CD4-positive, alpha-beta T cell treated with Interleukin-17A for 4 hours (primary cell): ENCODE measurements around the gene ANAPC5.
"Not testable (repeated sequence)": the region's sequence is repeated elsewhere in the genome, so short reads cannot be mapped to it uniquely, and the experiment has no call there.

Experiments
- DNase-seq: peaks from one replicate; pipeline ENCODE4 v3.0.0-alpha.2; 2020; ENCODE audit warnings: mixed read lengths

ANAPC5 gene

DNA sequence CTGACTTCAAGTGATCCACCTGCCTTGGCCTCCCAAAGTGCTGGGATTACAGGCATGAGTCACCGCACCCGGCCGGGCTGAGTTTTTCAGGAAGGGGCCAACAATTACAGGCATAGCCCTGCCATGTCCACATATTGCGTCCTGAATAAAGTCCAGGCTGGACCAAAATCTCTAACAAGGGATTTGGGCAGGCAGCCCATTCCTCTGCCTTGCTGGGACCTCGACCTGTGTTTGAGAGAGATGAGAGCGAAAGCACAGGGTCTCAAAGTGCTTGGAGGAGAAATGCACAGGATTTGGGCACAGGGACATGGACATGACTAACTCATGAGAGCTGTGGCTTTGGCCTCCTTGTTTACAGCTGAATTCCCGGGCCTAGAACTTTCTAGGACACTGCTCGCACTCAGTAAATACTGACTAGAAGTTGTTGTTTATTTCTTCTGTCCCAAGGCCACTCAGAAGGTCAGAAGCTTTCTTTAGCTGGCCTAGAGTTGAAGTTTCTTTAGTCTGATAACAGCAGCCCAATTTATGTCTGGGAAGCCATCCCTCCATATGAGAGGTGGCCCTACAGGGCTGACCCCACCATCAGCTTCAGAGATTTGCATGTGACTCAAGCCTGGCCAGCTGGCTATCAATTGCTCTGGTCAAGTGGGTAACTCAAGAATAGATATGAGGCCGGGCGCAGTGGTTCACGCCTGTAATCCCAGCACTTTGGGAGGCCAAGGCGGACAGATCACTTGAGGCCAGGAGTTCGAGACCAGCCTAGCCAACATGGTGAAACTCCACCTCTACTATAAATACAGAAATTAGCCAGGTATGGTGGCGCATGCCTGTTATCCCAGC is 67.4 kb downstream of the ANAPC5 start:
- DNase-seq, result no peak

DNA sequence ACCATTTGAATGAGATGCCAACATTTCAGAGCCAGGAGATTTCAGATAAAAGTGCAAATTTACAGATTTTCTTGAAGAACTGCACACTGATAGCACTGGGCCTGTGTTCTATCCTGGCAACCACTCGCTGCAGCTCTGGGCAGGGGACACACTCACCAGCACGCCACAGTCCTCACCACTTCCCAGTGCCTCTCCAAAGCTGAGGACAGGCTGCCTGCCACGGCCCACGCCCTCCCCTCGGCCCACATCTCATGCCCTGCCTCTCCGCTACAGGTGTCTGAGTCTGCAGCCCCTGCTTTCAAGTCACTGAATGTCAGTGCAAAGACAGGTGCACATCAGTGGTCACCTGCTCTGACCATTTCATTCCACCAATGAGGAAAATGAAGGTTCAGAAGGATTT is 68.4 kb downstream of the ANAPC5 start:
- DNase-seq, result no peak

DNA sequence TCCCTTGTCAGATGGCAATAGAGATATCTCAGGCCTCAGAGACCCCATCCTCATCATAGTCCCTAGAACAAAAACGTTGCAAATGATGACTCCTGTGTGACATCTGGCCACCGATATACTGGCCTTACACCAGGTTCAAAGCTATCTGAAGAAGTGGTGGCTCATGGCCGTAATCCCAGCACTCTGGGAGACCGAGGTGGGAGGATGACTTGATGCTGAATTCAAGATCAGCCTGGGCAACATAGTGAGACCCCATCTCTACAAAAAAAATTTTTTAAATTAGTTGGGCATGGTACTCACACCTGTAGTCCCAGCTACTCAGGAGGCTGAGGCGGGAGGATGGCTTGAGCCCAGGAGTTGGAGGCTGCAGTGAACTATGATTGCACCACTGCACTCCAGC is 68.8 kb downstream of the ANAPC5 start:
- DNase-seq, result no peak

DNA sequence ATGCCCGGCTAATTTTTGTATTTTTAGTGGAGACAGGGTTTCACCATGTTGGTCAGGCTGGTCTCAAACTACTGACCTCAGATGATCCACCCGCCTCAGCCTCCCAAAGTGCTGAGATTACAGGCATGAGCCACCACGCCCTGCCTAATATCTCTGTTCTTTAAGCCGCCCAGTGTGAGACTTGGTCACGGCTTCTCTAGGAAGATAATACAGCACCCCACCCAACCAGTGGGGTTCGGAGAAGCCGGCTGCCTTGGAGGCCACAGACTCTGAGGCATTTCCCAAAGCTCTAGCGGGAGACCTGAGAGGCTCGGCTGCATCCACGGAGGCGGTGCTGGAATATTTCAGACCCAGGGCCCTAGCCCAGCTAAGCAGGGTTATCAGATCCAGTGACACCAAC is 69.3 kb downstream of the ANAPC5 start:
- not testable (repeated sequence) for DNase-seq

DNA sequence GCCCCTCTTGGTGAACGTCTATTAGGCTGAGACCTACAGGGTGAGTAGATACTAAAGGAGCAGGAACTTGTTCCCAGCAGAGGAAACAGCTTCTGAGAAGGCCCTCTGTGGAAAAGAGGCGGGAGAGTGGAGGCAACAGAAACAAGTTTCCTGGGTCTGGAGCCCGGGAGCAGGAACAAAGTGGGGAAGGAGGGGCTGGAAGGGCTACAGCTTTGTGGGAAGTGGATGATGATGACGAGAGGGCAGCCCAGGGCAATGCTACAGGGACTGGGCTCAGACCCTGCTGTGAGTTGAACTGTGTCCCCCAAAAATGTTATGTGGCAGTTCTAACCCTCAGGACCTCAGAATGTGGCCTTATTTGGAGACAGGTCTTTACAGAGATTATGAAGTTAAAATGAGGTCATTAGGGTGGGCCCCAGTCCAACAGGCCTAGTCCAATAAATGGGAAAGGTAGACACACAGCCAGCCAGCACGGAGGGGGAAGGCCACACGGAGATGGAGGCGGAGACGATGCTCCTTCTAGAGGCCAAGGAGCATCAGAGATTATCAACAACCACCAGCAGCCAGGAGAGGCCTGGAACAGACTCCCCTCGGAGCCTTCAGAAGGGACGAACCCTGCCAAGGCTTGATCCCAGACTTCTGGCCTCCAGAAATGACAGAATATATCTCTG is 70.0 kb downstream of the ANAPC5 start:
- no peak for DNase-seq

DNA sequence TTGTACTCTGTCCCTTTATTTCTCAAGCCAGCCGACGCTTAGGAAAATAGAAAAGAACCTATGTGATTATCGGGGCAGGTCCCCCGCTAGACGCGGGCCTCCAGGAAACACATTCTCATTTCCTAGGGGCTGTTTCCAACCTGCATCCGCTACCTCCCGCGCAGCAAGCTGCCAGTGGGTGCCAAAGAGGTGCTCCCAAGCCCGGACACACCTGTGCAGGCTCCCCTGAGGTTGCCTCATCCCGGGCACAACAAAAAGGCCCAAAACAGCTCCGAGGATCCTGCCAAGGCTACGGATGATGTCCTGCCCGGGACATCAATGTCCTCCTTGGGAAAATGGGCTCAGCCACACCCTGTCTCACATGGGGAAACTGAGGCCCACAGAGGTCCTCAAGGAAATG is 71.1 kb downstream of the ANAPC5 start:
- not testable (repeated sequence) for DNase-seq

DNA sequence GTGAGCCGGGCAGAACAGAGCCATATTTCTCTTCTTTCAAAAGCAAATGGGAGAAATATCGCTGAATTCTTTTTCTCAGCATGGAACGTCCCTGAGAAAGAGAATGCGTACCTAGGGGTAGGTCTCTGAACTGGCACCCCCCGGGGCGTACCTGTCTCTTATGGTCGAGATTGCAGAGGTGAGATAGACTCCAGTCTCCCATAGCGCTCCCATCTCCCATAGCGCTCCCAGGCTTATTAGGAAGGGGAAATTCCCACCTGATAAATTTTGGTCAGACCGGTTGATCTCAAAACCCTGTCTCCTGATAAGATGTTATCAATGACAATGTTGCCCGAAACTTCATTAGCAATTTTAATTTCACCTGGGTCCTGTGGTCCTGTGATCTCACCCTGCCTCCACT is 71.7 kb downstream of the ANAPC5 start:
- DNase-seq, result not testable (repeated sequence)

DNA sequence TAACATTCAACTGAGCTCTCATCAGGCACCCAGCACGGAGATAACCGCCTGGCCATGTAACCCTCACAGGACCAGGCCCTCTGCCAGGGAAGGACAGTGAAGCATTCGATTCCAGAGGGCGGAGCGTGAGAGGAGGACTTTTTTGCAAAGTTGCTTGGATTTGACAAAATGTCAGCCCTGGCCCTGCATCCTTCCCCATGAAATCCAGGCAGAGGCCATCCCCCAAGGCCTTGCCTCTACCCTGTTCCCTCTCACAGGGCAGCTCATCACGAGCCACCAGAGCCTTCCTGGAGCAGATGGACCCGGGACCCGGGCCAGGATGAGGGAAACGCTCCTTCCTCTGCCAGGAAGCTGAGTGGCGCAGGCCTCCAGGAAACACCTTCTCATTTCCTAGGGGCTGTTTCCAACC is 72.7 kb downstream of the ANAPC5 start:
- DNase-seq, result no peak

DNA sequence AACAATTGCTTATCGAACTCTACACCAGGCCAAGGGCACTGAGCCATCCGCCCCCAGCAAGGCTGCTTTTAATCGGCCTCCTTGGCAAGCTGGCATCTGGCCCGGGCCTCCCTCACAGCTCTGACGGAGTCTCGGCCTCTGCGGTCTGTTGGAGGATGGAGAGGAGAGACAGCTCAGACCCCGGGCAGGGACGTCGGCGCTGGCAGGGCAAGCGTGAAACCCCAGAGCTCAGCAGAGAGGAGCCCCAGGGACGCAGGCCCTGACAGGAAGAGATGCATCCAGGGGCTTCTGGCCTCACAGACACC is 73.2 kb downstream of the ANAPC5 start:
- DNase-seq, result no peak

DNA sequence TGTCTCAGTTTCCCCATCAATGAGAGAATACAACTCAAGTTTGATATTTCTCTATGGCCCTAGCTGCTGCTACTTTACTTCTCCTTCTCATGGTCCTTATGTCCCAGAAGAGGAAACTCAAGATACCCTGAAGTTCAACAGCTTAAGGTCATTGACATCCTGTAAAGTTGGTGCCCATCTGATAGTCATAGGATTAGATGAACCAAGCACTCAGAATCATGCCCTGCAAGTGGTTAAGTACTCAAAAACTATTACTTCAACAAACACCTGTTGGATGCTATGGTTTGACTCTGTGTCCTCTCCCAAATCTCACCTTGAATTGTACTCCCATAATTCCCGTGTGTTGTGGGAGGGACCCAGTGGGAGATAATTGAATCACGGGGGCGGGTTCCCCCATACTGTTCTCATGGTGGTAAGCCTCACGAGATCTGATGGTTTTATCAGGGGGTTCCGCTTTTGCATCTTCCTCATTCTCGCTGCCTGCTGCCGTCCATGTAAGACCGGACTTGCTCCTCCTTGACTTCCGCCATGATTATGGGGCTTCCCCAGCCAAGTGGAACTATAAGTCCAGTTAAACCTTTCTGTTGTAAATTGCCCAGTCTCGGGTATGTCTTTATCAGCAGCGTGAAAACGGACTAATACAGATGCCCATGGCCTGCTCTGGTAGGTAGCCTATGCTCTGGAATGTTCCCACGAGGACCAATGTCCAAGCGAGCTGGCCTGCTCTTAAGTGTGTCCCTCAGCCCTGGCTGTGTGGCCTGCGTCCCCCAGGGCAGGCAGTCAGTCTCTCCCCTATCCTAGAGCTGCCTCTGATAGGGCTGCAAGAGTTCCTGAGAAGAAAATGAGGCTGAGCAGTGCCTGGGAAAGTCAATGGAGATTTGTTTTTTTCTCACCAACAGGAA is 73.8 kb downstream of the ANAPC5 start:
- DNase-seq, result no peak

DNA sequence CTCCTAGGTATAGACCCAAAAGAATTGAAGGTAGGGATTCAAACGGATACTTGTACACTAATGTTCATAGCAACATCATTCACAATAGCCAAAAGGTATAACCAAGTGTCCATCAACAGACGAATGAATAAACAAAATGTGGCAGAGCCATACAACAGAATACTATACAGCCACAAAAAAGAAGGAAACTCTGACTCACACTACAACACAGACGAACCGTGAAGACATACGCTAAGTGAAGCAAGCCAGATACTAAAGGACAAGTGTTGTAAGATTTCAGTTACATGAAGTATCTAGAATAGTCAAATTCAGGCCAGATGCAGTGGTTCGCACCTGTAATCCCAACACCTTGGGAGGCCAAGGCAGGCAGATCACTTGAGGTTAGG is 74.8 kb downstream of the ANAPC5 start:
- DNase-seq, result no peak

DNA sequence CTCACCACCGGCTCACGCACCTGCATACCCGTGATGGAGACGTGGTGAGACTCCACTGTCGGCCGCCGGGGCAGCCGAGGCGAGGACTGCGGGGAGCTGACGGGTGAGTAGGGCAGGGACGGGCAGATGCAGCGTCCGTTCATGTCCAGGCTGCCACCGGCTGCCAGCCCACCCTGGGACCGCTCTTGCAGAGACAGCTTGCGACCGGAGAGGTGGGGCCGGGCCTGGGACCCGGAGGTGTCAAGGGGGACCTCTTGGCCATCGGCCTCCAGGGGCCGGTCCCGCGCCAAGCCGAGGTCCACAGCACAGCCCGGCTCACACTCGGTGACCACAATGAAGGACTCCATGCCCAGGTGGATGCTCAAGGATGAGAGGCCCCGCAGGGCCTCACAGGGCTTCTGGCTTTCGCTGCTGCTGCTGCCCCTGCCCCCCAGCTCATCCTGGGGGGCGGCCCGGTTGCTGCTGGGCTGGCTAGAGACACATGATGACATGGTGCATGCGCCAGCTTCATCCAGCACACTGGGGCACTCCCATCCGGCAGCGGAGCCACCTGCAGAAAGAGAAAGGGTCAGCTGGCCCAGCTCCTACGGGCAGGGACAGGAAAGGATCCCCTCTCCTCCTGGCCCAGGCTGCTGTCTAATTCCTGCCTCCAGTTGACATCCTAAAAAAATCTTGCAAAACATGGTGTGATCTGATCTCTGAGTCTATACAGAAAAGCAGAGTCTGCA is 78.0 kb downstream of the ANAPC5 start:
- DNase-seq, result no peak

DNA sequence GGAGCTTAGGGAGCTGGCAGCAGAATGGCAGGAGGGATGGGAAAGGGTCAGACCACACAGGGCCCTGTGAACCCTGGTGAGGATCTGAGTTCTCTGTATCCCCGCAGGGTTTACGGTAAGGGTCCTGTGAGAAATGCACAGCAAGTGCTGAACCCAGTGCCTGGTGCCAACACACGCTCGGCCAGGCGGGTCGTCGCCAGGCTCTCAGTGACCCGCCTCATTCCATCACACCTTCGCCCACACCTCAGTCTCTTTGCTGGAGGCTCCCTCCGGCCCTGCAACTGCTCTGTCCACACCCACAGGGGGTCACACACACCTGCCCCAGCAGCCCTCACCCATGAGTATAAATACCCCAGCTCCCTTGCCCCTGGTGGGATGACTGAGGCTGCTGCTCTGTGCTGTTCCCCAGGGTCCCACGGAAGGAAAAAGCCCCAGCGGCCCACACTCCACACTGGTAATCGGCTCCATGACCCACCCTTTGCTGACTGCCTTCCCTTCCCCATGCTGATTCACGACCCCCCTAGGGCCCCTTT is 78.8 kb downstream of the ANAPC5 start:
- no peak for DNase-seq

DNA sequence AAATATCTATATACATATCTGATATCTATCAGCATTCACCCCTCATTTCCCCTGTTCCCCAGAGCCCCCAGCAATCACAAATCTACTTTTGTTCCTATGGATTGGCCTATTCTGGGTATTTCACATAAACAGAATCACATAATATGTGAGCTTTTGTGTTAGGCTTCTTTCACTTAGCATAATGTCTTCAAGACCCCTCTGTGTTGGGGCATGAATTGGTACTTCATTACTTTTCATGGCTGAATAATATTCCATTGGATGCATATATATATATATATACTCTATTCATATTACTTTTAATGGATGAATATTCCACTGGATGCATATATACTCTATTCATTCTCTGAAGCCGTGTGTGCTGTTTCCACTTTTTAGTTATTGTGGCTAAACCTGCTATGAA is 84.4 kb downstream of the ANAPC5 start:
- no peak for DNase-seq

DNA sequence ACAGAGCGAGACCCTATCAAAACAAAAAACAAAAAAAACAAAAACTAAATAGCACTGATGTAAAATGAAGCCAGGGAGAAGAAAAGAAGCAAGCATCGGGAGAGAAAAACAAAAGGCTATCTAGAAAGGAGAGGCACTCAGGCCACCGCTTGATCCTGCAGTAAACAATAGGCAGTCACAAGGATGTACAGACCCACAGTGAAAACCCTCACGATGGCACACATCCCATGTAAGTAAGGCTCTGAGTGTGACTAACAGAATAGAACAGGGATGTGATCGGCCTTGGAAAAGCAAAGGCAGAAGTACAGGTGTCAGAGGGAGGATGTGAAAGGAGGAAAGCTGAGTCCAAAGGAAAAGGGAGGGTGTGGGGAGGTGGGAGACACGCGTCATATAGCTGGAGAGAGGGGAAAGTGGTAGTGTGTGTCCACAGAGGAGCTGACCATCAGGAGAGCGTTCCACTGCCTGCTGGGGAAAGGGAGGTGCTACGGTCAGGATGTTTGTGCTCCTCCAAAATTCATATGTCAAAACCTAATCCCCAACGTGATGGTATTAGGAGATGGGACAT is 87.2 kb downstream of the ANAPC5 start:
- DNase-seq, result no peak

DNA sequence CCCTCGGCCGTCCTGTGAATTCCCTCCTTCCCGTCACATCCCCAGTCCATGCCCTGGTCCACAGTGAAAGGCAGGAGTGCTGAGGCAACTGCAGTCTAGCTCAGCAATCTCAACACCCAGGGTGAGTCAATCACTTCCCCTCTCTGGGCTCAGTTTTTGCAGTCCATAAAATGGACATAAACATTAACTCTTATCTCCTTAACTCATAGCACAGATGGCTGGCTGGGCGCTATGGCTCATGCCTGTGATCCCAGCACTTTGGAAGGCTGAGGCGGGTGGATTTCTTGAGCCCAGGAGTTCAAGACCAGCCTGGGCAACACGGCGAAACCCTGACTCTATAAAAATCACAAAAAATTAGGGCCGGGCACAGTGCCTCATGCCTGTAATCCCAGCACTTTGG is 88.1 kb downstream of the ANAPC5 start:
- DNase-seq, result no peak

DNA sequence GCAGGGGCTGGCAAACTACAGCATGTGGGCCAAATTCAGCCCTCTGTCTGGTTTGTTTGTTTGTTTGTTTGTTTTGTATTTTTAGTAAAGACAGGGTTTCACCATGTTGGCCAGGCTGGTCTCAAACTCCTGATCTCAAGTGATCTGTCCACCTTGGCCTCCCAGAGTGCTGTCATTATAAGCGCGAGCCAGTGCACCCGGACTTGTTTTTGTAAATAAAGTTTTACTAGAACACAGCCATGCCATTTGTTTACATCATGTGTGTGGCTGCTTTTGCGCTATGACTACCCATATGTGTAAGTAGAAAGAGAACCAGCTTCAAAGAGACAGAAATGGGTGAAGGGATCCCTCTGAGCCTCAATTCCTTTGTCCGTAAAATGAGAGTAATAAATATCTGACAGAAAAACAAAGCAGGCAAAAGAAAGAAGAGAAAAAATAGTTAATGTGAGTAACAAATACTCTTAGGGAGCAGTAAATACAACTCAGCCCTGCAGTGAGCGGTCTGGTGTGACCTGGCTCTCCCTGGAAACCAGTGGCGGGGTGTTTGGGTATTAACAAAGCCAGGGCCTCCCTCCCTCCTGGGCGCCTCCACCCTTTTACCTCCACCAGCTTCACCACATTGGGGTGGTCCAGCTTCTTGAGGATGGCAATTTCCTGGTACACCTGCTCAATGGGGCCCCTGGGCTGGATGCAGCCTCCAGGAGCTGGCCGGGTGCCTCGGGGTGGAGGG is 88.8 kb downstream of the ANAPC5 start:
- DNase-seq, result no peak

DNA sequence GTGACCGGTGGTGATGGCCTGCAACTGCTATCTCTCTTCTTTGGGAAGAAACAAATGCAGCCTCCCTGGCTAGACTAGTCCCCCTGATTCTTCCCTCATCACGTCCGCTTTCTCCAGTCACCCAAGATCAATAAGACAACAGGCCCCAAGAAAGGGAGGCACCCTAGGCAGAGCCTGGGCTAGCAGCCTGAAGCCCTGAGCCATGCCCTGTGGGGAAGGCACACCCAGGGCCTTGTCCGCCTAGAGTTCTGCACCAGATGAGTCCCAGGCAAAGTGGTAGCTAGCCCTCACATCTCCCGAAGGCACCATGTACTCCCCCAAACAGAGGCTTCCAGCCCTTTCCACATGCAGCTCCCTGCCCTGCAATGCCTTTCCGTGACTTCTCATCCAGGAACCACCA is 90.8 kb downstream of the ANAPC5 start:
- DNase-seq, result no peak

DNA sequence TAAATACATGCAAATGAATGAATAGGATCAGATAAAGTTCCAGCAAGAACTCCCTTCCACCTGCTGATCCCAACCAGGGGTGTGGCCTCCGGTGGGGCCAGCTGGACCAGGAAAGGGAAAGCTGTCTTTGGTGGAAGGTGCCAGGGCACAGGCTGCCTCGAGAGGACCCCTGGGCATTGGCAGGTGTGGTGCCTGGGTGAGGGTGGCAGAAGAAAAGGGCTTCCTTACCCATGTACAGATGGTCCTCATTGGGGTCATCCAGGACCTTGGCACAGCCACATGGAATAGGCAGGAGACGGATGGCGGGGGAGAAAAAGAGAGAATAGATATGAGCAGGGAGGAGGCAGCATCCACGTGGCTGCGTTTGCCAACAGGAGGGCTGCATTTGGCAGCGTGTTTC is 92.1 kb downstream of the ANAPC5 start:
- DNase-seq, result no peak

DNA sequence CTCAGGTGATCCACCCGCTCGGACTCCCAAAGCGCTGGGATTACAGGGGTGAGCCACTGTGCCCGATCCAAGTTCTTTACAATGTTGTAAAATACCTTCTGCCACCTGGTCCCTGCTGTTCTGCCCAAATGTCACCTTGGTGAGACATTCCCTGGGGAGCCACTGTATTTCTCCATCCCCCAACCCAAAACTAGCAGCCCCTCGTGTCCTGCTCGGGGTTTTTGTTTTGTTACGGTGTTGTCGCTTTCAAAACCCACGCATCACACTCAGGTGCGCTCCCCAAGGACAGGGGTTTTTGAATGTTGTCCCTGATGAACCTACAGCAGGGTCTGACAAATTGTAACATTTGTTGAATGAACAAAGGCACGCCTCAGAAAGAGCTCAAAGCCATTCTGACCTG is 93.1 kb downstream of the ANAPC5 start:
- no peak for DNase-seq
